Ovary (tissue), 9 donors: ENCODE results near the gene NMU. TPM values are rescaled to one million over a fixed set of nuclear protein-coding genes. Genes with fewer than 3 reads are reported as not detected.

Source experiments
- DNase-seq, 5 donors: peaks; one replicate each; pipeline ENCODE4 v3.0.0-alpha.2; 2019 to 2020
- H3K27ac ChIP-seq, 2 donors: fragments of 200-600 bp; one replicate each; pipeline versions ENCODE4 v1.5.1 to v1.8.0; 2019 to 2022
- H3K27me3 ChIP-seq: fragments of 200-600 bp; one replicate; pipeline ENCODE4 v1.8.0; 2022
- H3K36me3 ChIP-seq: fragments of 200-600 bp; sonication (generic); one replicate; pipeline ENCODE4 v1.5.1; 2019
- H3K4me1 ChIP-seq: one replicate; pipeline ENCODE4 v1.8.1; 2013; ENCODE audit warnings: mild to moderate bottlenecking, moderate library complexity; ENCODE audit not compliant: insufficient read depth
- H3K4me3 ChIP-seq: fragments of 200-600 bp; sonication (generic); one replicate; pipeline ENCODE4 v1.5.1; 2017
- H3K9me3 ChIP-seq, 2 donors: fragments of 200-600 bp in 1 of 2; sonication (generic) in 1 of 2; one replicate each; pipeline versions ENCODE4 v1.5.1 to v1.8.1; 2013 to 2019; ENCODE audit warnings: mild to moderate bottlenecking in 1 of 2, moderate library complexity in 1 of 2
- EP300 ChIP-seq: sonication (generic); formaldehyde crosslinking; IDR thresholded peaks from one replicate; pipeline ENCODE4 v1.6.1; 2017; ENCODE audit warnings: antibody characterized with exemption
- POLR2A ChIP-seq: fragments of 450-650 bp; IDR thresholded peaks from one replicate; pipeline ENCODE4 v1.6.1; 2017; ENCODE audit warnings: antibody characterized with exemption, mild to moderate bottlenecking, moderate library complexity
- WGBS, 3 donors: extraction: QIAGEN DNeasy Blood & Tissue Kit in 1 of 3; methylation state at CpG; one replicate each; pipeline versions ENCODE4 v1.1.5 to v1.1.7; 2013 to 2017; 5-methylcytosine and 5-hydroxymethylcytosine counted together
- intact Hi-C, 4 donors: fragments of 100-400 bp; cut with DNase I; formaldehyde crosslinking; loops; one replicate each; pipeline versions ENCODE4 v1.11.0 to v1.15.1; 2022 to 2023
- polyA plus RNA-seq, 2 donors: library from polyadenylated mRNA; stranded (reverse); fragments of 200-250 nt in 1 of 2; fragments of 350-450 nt in 1 of 2; fragmentation: Illumina TruSeq in 1 of 2; extraction: RNeasy Lipid Tissue Mini Kit (QIAGEN cat#74804) in 1 of 2; gene quantifications; one replicate each; pipeline ENCODE4 v1.2.3, GENCODE V29; 2013 to 2014
- total RNA-seq, 7 donors: library from RNA; depleted of rRNA in 2 of 7; stranded (reverse); fragments of >200 nt in 2 of 7; fragmentation: NEBNext Ultra II Directional in 3 of 7; extraction: Animal tissue kit (Norgen Biotek cat#: 25700) in 3 of 7; gene quantifications; one replicate each; pipeline versions ENCODE4 v1.1.0 to v1.2.4, GENCODE V29; 2016 to 2023
- TF ChIP-seq, protein P1 (sequence below), 3 donors: fragments of 450-650 bp in 2 of 3; fragments of 200-600 bp in 1 of 3; IDR thresholded peaks; one replicate each; pipeline versions ENCODE4 v1.5.1 to v1.8.0; 2016 to 2022; ENCODE audit warnings: antibody characterized with exemption in 3 of 3, mild to moderate bottlenecking in 1 of 3
- donor health status: DM: no; HTN: no; CAD: no; lungs with moderate emphysema.
- donor health status: DM: no; HTN: no; CAD: no.
- donor health status: Bipolar disorder and iron deficiency.
- donor health status: DM: yes; HTN: yes; CAD: no.
- donor health status: DM: no; HTN: no; CAD: no.
- donor health status: DM: yes; HTN: yes; CAD: no.

The NMU gene
- total and polyA plus RNA-seq, 9 donors = 0.28 to 0.77 TPM; not detected in 7

GRCh38 chr4:55670695-55671094, 34.6 kb upstream of the NMU start:
- Histone ChIP-seq H3K27me3 (no peaks in the 10 kb centered on the region), H3K4me3 (no peak overlapping the region), H3K27ac (no peak overlapping the region), H3K9me3 (no peaks in the 10 kb centered on the region), H3K4me1 (no peaks in the 10 kb centered on the region), H3K36me3 (no peaks in the 10 kb centered on the region)
- intact Hi-C loops = no loop called here
- WGBS, 3 donors = 80 to 81% (median 80%) methylated on average over 2 of the region's 2 CpGs
- DNase-seq = no peak
- TF ChIP-seq, protein P1, sequence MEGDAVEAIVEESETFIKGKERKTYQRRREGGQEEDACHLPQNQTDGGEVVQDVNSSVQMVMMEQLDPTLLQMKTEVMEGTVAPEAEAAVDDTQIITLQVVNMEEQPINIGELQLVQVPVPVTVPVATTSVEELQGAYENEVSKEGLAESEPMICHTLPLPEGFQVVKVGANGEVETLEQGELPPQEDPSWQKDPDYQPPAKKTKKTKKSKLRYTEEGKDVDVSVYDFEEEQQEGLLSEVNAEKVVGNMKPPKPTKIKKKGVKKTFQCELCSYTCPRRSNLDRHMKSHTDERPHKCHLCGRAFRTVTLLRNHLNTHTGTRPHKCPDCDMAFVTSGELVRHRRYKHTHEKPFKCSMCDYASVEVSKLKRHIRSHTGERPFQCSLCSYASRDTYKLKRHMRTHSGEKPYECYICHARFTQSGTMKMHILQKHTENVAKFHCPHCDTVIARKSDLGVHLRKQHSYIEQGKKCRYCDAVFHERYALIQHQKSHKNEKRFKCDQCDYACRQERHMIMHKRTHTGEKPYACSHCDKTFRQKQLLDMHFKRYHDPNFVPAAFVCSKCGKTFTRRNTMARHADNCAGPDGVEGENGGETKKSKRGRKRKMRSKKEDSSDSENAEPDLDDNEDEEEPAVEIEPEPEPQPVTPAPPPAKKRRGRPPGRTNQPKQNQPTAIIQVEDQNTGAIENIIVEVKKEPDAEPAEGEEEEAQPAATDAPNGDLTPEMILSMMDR (IDR thresholded peaks at IDR 0.05) = no peak
- no peak for TF ChIP-seq EP300
- no peak for TF ChIP-seq POLR2A

GRCh38 chr4:55668449-55668848, 32.4 kb upstream of the NMU start:
- Histone ChIP-seq H3K9me3 (no peaks in the 10 kb centered on the region), H3K4me1 (no peaks in the 10 kb centered on the region), H3K4me3 (no peak overlapping the region), H3K27me3 (no peaks in the 10 kb centered on the region), H3K36me3 (no peaks in the 10 kb centered on the region), H3K27ac (no peak overlapping the region)
- DNase-seq = no peak
- TF ChIP-seq POLR2A (no peak), EP300 (no peak)
- 64 to 79% (median 76%) methylated on average over 6 of the region's 6 CpGs for WGBS, 3 donors
- intact Hi-C loops = no loop called here

GRCh38 chr4:55666535-55666934, 30.4 kb upstream of the NMU start:
- no peaks in the 10 kb centered on the region for H3K36me3 ChIP-seq
- no peak overlapping the region for H3K27ac ChIP-seq
- WGBS, 3 donors = 87 to 98% (median 94%) methylated on average over 1 of the region's 1 CpG
- H3K9me3 ChIP-seq = peaks cover 0 to 3% of the 10 kb centered on the region in 2 donors
- H3K4me1 ChIP-seq = no peaks in the 10 kb centered on the region
- H3K4me3 ChIP-seq = no peak overlapping the region
- intact Hi-C loops = no loop called here
- TF ChIP-seq POLR2A (no peak), EP300 (no peak)
- TF ChIP-seq, protein P1 (IDR thresholded peaks at IDR 0.05) = no peak
- H3K27me3 ChIP-seq = no peaks in the 10 kb centered on the region
- DNase-seq = no peak

DNA sequence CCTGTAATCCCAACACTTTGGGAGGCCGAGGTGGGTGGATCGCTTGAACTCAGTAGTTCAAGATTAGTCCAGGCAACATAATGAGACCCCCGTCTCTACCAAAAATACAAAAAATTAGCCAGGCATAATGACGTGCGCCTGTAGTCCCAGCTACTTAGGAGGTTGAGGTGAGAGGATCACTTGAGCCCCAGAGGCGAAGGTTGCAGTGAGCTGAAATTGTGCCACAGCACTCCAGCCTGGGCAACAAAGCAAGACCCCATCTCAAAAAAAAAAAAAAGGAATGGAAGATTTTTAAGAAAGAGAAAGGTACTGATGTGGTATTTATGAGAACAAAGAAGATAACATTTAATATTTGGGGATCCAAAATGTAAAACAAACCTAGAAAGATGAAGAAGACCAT, 27.0 kb upstream of the NMU start:
- Histone ChIP-seq H3K36me3 (no peaks in the 10 kb centered on the region), H3K27me3 (no peaks in the 10 kb centered on the region), H3K4me3 (no peak overlapping the region), H3K4me1 (no peaks in the 10 kb centered on the region), H3K9me3 (peaks cover 0 to 3% of the 10 kb centered on the region in 2 donors), H3K27ac (no peak overlapping the region)
- WGBS, 3 donors = 85 to 88% (median 88%) methylated on average over 6 of the region's 6 CpGs
- TF ChIP-seq EP300 (no peak), POLR2A (no peak)
- TF ChIP-seq, protein P1 (IDR thresholded peaks at IDR 0.05) = no peak
- no peak for DNase-seq
- intact Hi-C loops = no loop called here

- 69 to 73% (median 69%) methylated on average over 5 of the region's 5 CpGs for WGBS, 3 donors
- H3K27me3 ChIP-seq = no peaks in the 10 kb centered on the region
- no peaks in the 10 kb centered on the region for H3K36me3 ChIP-seq
- no peak overlapping the region for H3K27ac ChIP-seq
- no peaks in the 10 kb centered on the region for H3K4me1 ChIP-seq
- no peak for DNase-seq
- no peak overlapping the region for H3K4me3 ChIP-seq
- intact Hi-C loops = no loop called here
- peaks cover 0 to 3% of the 10 kb centered on the region in 2 donors for H3K9me3 ChIP-seq
- TF ChIP-seq POLR2A (no peak), EP300 (no peak)
- TF ChIP-seq, protein P1 (IDR thresholded peaks at IDR 0.05) = no peak
Observed at GRCh38 chr4:55661398-55662056, 25.4 kb upstream of the NMU start.
